IPS DF 4.7 (cell line): ENCODE results near the gene POLR1B.
"Not testable (repeated sequence)": the region's sequence is repeated elsewhere in the genome, so short reads cannot be mapped to it uniquely, and the experiment has no call there.

Source experiments
- DNase-seq: peaks from one replicate; pipeline ENCODE4 v3.0.0-alpha.2; 2013; ENCODE audit warnings: low spot score; ENCODE audit errors: extremely low read depth

The POLR1B gene

GRCh38 chr2:112542123-112542983, at the start of gene POLR1B:
TSS of gene POLR1B (plus strand) at chr2:112542465. CDS start at chr2:112542495, 30 bp downstream.
- DNase-seq: peak; percentile 56

GRCh38 chr2:112493048-112493447, 49.2 kb upstream of the POLR1B start:
- DNase-seq: no peak

- no peak for DNase-seq
Measured at GRCh38 chr2:112493858-112494648, 48.2 kb upstream of the POLR1B start.

- no peak for DNase-seq
Measured at GRCh38 chr2:112494828-112495227, 47.4 kb upstream of the POLR1B start.

- DNase-seq: not testable (repeated sequence)
Measured at GRCh38 chr2:112495878-112496277, 46.4 kb upstream of the POLR1B start.

GRCh38 chr2:112500850-112501484, 41.3 kb upstream of the POLR1B start:
- not testable (repeated sequence) for DNase-seq

- DNase-seq: not testable (repeated sequence)
Measured at GRCh38 chr2:112509239-112509998, 32.8 kb upstream of the POLR1B start.

- no peak for DNase-seq
Measured at GRCh38 chr2:112516801-112517200, 25.5 kb upstream of the POLR1B start.

GRCh38 chr2:112518807-112519206, 23.5 kb upstream of the POLR1B start:
- DNase-seq: no peak

GRCh38 chr2:112519506-112519905, 22.8 kb upstream of the POLR1B start:
- no peak for DNase-seq

GRCh38 chr2:112520234-112520783, 22.0 kb upstream of the POLR1B start:
- no peak for DNase-seq

- no peak for DNase-seq
Measured at GRCh38 chr2:112523291-112523777, 18.9 kb upstream of the POLR1B start.

GRCh38 chr2:112524276-112524675, 18.0 kb upstream of the POLR1B start:
- DNase-seq: not testable (repeated sequence)

- no peak for DNase-seq
Measured at GRCh38 chr2:112528541-112528940, 13.7 kb upstream of the POLR1B start.

- no peak for DNase-seq
Measured at GRCh38 chr2:112529757-112530156, 12.5 kb upstream of the POLR1B start.

GRCh38 chr2:112530728-112531127, 11.5 kb upstream of the POLR1B start:
- no peak for DNase-seq

GRCh38 chr2:112534826-112535225, 7.4 kb upstream of the POLR1B start:
- no peak for DNase-seq

GRCh38 chr2:112536665-112537064, 5.6 kb upstream of the POLR1B start:
- not testable (repeated sequence) for DNase-seq

GRCh38 chr2:112539306-112539705, 3.0 kb upstream of the POLR1B start:
- no peak for DNase-seq

GRCh38 chr2:112540906-112541305, 1.4 kb upstream of the POLR1B start:
- no peak for DNase-seq
